GM21723 (cell line): ENCODE data around the gene KIR2DL3.
"Not testable (repeated sequence)": the region's sequence is repeated elsewhere in the genome, so short reads cannot be mapped to it uniquely, and the experiment has no call there.

Experiments
- ATAC-seq: cut with Tn5 transposase; IDR thresholded peaks from one replicate; pipeline ENCODE4 v1.9.1; 2021; ENCODE audit warnings: mild to moderate bottlenecking, moderate library complexity; ENCODE audit not compliant: unreplicated experiment

The KIR2DL3 gene

DNA sequence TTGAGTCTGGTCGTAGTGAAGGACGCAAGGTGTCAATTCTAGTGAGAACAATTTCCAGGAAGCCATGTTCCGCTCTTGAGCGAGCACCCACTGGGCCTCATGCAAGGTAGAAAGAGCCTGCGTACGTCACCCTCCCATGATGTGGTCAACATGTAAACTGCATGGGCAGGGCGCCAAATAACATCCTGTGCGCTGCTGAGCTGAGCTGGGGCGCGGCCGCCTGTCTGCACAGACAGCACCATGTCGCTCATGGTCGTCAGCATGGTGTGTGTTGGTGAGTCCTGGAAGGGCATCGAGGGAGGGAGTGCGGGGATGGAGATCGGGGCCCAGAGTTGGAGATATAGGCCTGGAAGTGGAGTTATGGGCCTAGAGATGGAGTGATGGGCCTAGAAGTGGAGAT lies at the start of gene KIR2DL3:
KIR2DL3 (plus strand) TSS at position 208 of the 400 bp plus-strand sequence; CDS start at position 241, 33 bp downstream.
- not testable (repeated sequence) for ATAC-seq

- ATAC-seq = no peak
Measured at GRCh38 chr19:54691582-54692297, 46.6 kb upstream of the KIR2DL3 start.

GRCh38 chr19:54692298-54692615 lies 46.1 kb upstream of the KIR2DL3 start:
- no peak for ATAC-seq

GRCh38 chr19:54694648-54695047 lies 43.7 kb upstream of the KIR2DL3 start:
- ATAC-seq = no peak

GRCh38 chr19:54696117-54696548 lies 42.2 kb upstream of the KIR2DL3 start:
- ATAC-seq = no peak

GRCh38 chr19:54696766-54697165 lies 41.5 kb upstream of the KIR2DL3 start:
- no peak for ATAC-seq

GRCh38 chr19:54697716-54698115 lies 40.6 kb upstream of the KIR2DL3 start:
- ATAC-seq = not testable (repeated sequence)

- no peak for ATAC-seq
Measured at GRCh38 chr19:54704928-54705327, 33.4 kb upstream of the KIR2DL3 start.

DNA sequence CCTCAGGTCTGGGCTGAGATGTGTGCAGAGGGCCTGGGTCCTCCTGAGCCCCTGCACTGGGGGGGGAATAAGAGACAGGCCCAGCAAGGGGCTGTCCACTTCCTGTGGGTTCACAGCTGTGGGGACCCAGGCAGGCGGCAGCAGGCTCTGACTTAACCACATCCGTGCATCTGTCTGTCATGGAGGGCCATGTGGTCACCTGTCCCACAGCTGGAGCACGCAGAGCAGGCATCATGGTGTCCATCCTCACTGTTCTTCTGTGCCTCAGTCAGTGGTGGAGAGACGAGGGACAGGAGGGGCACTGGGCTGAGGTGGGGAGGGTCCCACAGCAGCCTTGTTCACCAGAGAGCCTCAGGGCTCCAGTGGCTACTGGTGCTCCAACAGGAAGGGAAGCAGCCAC lies 30.4 kb upstream of the KIR2DL3 start:
- no peak for ATAC-seq

DNA sequence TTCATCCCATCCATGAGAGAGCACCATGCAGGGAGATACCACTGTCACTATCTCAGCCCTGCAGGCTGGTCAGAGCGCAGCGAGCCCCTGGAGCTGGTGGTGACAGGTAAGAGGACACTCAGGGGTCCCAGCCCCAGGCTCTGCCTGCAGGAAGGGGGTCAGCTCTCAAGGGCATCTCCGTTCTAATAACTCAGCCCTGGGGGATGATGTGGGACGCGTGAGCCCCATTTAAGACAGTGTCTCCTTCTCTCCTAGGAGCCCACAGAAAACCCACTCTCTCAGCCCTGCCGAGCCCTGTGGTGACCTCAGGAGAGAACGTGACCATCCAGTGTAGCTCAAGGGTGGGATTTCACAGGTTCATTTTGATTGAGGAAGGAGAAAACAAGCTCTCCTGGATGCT lies 29.5 kb upstream of the KIR2DL3 start:
- no peak for ATAC-seq

- no peak for ATAC-seq
Measured at GRCh38 chr19:54709212-54709948, 28.9 kb upstream of the KIR2DL3 start.

GRCh38 chr19:54709956-54710355 lies 28.4 kb upstream of the KIR2DL3 start:
- not testable (repeated sequence) for ATAC-seq

- ATAC-seq = no peak
Measured at GRCh38 chr19:54724142-54724541, 14.2 kb upstream of the KIR2DL3 start, which contains the start of gene KIR3DL3. Gene KIR3DL3 (plus strand): TSS chr19:54724442. CDS start chr19:54724497, 55 bp downstream.

DNA sequence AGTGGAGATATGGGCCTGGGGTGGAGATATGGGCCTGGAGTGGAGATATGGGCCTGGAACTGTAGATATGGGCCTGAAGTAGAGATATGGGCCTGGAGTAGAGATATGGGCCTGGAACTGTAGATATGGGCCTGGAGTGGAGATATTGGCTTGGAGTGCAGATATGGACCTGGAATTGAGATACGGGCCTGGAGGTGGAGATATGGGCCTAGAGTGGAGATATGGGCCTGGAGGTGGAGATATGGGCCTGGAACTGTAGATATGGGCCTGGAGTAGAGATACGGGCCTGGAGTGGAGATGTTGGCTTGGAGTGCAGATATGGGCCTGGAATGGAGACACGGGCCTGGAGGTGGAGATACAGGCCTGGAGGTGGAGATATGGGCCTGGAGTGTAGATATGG lies 13.7 kb upstream of the KIR2DL3 start:
- no peak for ATAC-seq

- ATAC-seq = no peak
Measured at GRCh38 chr19:54725321-54725720, 13.0 kb upstream of the KIR2DL3 start.

DNA sequence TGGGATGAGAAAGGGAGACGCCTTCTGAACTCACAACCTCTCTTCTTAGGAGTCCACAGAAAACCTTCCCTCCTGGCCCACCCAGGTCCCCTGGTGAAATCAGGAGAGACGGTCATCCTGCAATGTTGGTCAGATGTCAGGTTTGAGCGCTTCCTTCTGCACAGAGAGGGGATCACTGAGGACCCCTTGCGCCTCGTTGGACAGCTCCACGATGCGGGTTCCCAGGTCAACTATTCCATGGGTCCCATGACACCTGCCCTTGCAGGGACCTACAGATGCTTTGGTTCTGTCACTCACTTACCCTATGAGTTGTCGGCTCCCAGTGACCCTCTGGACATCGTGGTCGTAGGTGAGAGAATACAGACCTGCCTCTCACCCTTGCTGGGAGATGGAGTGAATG lies 10.8 kb upstream of the KIR2DL3 start:
- ATAC-seq = no peak

- no peak for ATAC-seq
Measured at GRCh38 chr19:54728167-54728566, 10.1 kb upstream of the KIR2DL3 start.

DNA sequence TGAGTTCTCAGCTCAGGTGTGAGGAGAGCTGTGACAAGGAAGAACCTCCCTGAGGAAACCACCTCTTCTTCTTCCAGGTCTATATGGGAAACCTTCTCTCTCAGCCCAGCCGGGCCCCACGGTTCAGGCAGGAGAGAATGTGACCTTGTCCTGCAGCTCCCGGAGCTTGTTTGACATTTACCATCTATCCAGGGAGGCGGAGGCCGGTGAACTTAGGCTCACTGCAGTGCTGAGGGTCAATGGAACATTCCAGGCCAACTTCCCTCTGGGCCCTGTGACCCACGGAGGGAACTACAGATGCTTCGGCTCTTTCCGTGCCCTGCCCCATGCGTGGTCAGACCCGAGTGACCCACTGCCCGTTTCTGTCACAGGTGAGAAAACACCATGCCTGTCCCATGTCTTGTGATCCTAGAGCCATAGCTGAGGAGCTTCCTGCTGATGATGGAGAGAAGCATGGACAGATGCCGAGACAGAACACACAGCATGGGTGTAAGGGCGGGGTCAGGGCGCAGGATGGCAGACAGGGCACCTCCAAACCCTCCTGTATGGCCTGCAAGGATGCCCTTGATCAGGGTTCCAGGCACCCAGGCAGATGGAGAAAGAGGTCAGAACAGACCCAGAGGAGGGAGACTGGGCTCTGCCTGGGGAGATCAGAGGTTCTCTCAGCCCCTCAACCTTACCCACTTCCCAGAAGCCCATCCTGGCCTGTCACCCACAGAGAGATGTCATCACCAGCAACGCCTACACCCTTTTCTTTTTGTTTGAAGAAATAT lies 8.7 kb upstream of the KIR2DL3 start:
- no peak for ATAC-seq

DNA sequence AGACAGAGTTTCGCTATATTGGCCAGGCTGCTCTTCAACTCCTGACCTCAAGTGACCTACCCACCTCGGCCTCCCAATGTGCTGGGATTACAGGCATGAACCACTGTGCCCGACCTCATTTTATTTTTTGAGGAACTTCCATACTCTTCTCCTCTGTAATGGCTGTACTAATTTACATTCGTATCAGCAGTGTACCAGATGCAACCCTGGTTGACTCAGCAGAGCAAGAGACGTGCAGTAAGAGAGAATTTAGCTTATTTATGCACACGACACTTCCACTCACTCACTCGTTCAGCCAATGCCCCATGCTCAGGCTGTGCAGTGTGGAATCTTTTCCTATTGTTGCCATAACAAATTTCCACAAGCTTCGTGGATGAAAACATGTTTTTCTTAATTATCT lies 7.1 kb upstream of the KIR2DL3 start:
- no peak for ATAC-seq

DNA sequence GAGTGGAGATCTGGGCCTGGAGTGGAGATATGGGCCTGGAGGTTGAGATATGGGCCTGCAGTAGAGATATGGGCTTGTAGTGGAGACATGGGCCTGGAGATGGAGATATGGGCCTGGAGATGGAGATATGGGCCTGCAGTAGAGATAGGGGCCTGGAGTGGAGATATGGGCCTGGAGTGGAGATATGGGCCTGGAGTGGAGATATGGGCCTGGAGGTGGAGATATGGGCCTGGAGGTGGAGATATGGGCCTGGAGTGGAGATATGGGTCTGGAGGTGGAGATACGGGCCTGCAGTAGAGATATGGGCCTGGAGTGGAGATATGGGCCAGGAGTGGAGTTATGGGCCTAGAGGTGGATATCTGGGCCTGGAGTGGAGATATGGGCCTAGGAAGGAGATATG lies 402 bp downstream of the KIR2DL3 start:
- no peak for ATAC-seq
